ENCODE results near the gene FCHSD2.

DNA sequence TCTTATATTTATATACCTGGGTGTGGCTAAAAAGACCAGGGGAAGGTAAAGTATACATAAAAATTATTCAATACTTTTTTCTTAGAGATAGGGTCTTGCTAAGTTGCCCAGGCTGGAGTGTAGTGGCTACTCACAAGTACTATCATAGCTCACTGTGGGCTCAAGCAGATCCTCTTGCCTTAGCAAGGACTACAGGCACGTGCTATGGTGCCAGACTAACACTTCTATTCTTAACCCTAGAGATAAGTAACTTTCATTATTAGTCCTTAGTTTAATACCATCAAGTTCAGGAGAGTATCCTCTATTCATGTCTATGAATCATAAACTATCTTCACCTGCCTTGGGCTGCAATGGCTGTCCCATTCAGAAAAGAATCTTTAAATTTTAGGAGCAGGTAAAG is 11.9 kb downstream of the FCHSD2 start:
- TF ChIP-seq, protein P1, sequence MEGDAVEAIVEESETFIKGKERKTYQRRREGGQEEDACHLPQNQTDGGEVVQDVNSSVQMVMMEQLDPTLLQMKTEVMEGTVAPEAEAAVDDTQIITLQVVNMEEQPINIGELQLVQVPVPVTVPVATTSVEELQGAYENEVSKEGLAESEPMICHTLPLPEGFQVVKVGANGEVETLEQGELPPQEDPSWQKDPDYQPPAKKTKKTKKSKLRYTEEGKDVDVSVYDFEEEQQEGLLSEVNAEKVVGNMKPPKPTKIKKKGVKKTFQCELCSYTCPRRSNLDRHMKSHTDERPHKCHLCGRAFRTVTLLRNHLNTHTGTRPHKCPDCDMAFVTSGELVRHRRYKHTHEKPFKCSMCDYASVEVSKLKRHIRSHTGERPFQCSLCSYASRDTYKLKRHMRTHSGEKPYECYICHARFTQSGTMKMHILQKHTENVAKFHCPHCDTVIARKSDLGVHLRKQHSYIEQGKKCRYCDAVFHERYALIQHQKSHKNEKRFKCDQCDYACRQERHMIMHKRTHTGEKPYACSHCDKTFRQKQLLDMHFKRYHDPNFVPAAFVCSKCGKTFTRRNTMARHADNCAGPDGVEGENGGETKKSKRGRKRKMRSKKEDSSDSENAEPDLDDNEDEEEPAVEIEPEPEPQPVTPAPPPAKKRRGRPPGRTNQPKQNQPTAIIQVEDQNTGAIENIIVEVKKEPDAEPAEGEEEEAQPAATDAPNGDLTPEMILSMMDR (IDR thresholded peaks at IDR 0.05; ENCODE audit: control extremely low read depth in 1 of 3, insufficient read depth in 1 of 3, low read depth in 1 of 3, low read length in 3 of 3) = no peak
- TF ChIP-seq, protein P2, sequence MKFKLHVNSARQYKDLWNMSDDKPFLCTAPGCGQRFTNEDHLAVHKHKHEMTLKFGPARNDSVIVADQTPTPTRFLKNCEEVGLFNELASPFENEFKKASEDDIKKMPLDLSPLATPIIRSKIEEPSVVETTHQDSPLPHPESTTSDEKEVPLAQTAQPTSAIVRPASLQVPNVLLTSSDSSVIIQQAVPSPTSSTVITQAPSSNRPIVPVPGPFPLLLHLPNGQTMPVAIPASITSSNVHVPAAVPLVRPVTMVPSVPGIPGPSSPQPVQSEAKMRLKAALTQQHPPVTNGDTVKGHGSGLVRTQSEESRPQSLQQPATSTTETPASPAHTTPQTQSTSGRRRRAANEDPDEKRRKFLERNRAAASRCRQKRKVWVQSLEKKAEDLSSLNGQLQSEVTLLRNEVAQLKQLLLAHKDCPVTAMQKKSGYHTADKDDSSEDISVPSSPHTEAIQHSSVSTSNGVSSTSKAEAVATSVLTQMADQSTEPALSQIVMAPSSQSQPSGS (IDR thresholded peaks at IDR 0.05; ENCODE audit: low read length) = no peak
- TF ChIP-seq TAF1 (IDR thresholded peaks at IDR 0.05; ENCODE audit: low read depth, low read length) = no peak
- TF ChIP-seq HDAC2 (IDR thresholded peaks at IDR 0.05; ENCODE audit: borderline replicate concordance in 1 of 2, low read depth in 2 of 2, low read length in 2 of 2) = no peak
- no peak for TF ChIP-seq JUN (IDR thresholded peaks at IDR 0.05; ENCODE audit: low read depth, low read length)
- TF ChIP-seq RAD21 (IDR thresholded peaks at IDR 0.05 in 1 of 2, conservative IDR thresholded peaks at IDR 0.05 in 1 of 2; ENCODE audit: low read depth in 2 of 2, low read length in 2 of 2) = no peak
- no peak for TF ChIP-seq EZH2 (IDR thresholded peaks at IDR 0.05; ENCODE audit: low read depth, low read length, severe bottlenecking)
- no peak for TF ChIP-seq POLR2A (IDR thresholded peaks at IDR 0.05; ENCODE audit: control extremely low read depth in 1 of 2, low read depth in 2 of 2, low read length in 2 of 2)
- no peak for TF ChIP-seq POLR2AphosphoS5 (IDR thresholded peaks at IDR 0.05; ENCODE audit: low read depth, low read length)
- no peak for TF ChIP-seq RNF2 (IDR thresholded peaks at IDR 0.05; ENCODE audit: borderline replicate concordance, low read depth, low read length, missing control alignments, poor library complexity, severe bottlenecking)
- TF ChIP-seq CEBPB (IDR thresholded peaks at IDR 0.05; ENCODE audit: low read depth, low read length) = no peak
